Panc1 (cell line): Measurements from ENCODE around the gene LIPT2. TPM values are rescaled to one million over a fixed set of nuclear protein-coding genes. Genes with fewer than 3 reads are reported as not detected.

Experiments
- ATAC-seq: fragments of 200-7000 bp; cut with Tn5 transposase; 2 replicates; pipeline ENCODE4 v1.9.1; 2020; ENCODE audit warnings: mild to moderate bottlenecking, moderate library complexity
- BruUV-seq: library from RNA; stranded (reverse); fragments of 400-500 nt; replicated peaks from 2 replicates; lab custom pipeline; 2021; lab: Mats Ljungman, UMichigan
- CTCF ChIA-PET: fragments of 300-600 bp; sonication (Branson Sonifier 250); formaldehyde crosslinking; loops from one replicate; lab custom pipeline; 2022; ENCODE audit warnings: antibody characterized with exemption; lab: Charles Lee
- POLR2A ChIA-PET: fragments of 300-600 bp; sonication (Branson Sonifier 250); formaldehyde crosslinking; loops from one replicate; lab custom pipeline; 2022; ENCODE audit warnings: antibody characterized with exemption; lab: Charles Lee
- DNase-seq: peaks from one replicate; pipeline ENCODE4 v3.0.0-alpha.2; 2010; ENCODE audit warnings: low read depth, low spot score
- H3K27ac ChIP-seq: 2 replicates; pipeline ENCODE4 v1.5.1; 2011; ENCODE audit warnings: mild to moderate bottlenecking, low read length, inconsistent platforms
- H3K27me3 ChIP-seq: fragments of 200-500 bp; sonication (Bioruptor generic); 2 replicates; pipeline ENCODE4 v1.6.0; 2014; ENCODE audit warnings: low read length, inconsistent platforms; ENCODE audit not compliant: control insufficient read depth, insufficient read depth
- H3K36me3 ChIP-seq: fragments of 200-500 bp; sonication (Bioruptor generic); 2 replicates; pipeline ENCODE4 v1.5.1; 2014; ENCODE audit warnings: inconsistent platforms, mild to moderate bottlenecking, low read length, moderate library complexity; ENCODE audit not compliant: control insufficient read depth, insufficient read depth
- H3K4me1 ChIP-seq: 2 replicates; pipeline ENCODE4 v1.5.1; 2011; ENCODE audit warnings: inconsistent platforms, mild to moderate bottlenecking, low read length, moderate library complexity; ENCODE audit not compliant: control insufficient read depth, insufficient read depth
- H3K4me3 ChIP-seq, 2 experiments: 2 replicates each; pipeline ENCODE4 v1.5.1; 2011 to 2012; ENCODE audit warnings: low read depth in 2 of 2, low read length in 2 of 2, mild to moderate bottlenecking in 2 of 2, inconsistent platforms in 1 of 2, moderate library complexity in 1 of 2
- H3K9me3 ChIP-seq: fragments of 200-500 bp; sonication (Bioruptor generic); 2 replicates; pipeline ENCODE4 v1.5.1; 2014; ENCODE audit warnings: low read depth, mild to moderate bottlenecking, inconsistent platforms, low read length, moderate library complexity; ENCODE audit not compliant: control insufficient read depth, insufficient read depth
- CTCF ChIP-seq: fragments of 450-650 bp; IDR thresholded peaks from 2 replicates; pipeline ENCODE4 v1.5.1; 2017; ENCODE audit warnings: mild to moderate bottlenecking
- POLR2AphosphoS5 ChIP-seq: IDR thresholded peaks from 2 replicates; pipeline ENCODE4 v1.6.1; 2012; ENCODE audit warnings: mild to moderate bottlenecking, low read depth, low read length, moderate library complexity
- REST ChIP-seq, 2 experiments: IDR thresholded peaks; 2 replicates each; pipeline ENCODE4 v1.6.1; 2011 to 2012; ENCODE audit warnings: low read depth in 2 of 2, control low read depth in 1 of 2, low read length in 1 of 2, mild to moderate bottlenecking in 1 of 2, moderate library complexity in 1 of 2; ENCODE audit not compliant: insufficient read depth in 1 of 2
- SIN3A ChIP-seq: IDR thresholded peaks from 2 replicates; pipeline ENCODE4 v1.6.1; 2012; ENCODE audit warnings: low read depth, mild to moderate bottlenecking, low read length, moderate library complexity, borderline replicate concordance; ENCODE audit not compliant: insufficient read depth
- TCF7L2 ChIP-seq: IDR thresholded peaks from 2 replicates; pipeline ENCODE4 v1.6.1; 2011; ENCODE audit warnings: mild to moderate bottlenecking, low read depth, low read length, inconsistent platforms
- in situ Hi-C: cut with HindIII; loops from 2 replicates; pipeline ENCODE4 v1.10.0; 2016; ENCODE audit warnings: low sequenced_read_pairs, low pct_unique_long_range_greater_than_20kb
- intact Hi-C: fragments of 100-400 bp; cut with micrococcal nuclease; formaldehyde crosslinking; loops from one replicate; pipeline ENCODE4 v1.10.0; 2022; ENCODE audit not compliant: unreplicated experiment
- total RNA-seq: library from RNA; stranded (reverse); gene quantifications from one replicate; pipeline ENCODE4 v1.2.1, GENCODE V29; 2021; ENCODE audit not compliant: unreplicated experiment

Gene LIPT2
- total RNA-seq, 1 experiment from 2014 or later = 6.2 TPM

- ChIA-PET POLR2A (no interaction called here), CTCF (interaction anchor here (0.7 kb wide), 1 partner anchor 26 kb away, joined by 3 read pairs; no protein-coding TSS in a partner anchor)
- no TSS peak for BruUV-seq
- ATAC-seq (no peak), DNase-seq (no peak)
- no peak for TF ChIP-seq SIN3A
- TF ChIP-seq POLR2AphosphoS5 = no peak
- TF ChIP-seq REST (IDR thresholded peaks at IDR 0.05; ENCODE audit: insufficient read depth in 1 of 2, low read depth in 2 of 2, low read length in 1 of 2) = no peak
- no peak for TF ChIP-seq TCF7L2
- no peak for TF ChIP-seq CTCF
- Histone ChIP-seq H3K27me3 (peaks cover 2% of the 10 kb centered on the region), H3K36me3 (no peaks in the 10 kb centered on the region), H3K4me1 (no peaks in the 10 kb centered on the region), H3K4me3 (no peak overlapping the region), H3K9me3 (no peaks in the 10 kb centered on the region), H3K27ac (no peak overlapping the region)
- in situ Hi-C loops (no loop called here), intact Hi-C loops (no loop called here)
These were observed 21.7 kb downstream of the LIPT2 start for GRCh38 chr11:74471668-74472429.

- intact Hi-C loops = no loop called here
- Histone ChIP-seq H3K4me1 (no peaks in the 10 kb centered on the region), H3K27ac (no peak overlapping the region), H3K4me3 (no peak overlapping the region), H3K9me3 (no peaks in the 10 kb centered on the region), H3K27me3 (peaks cover 4% of the 10 kb centered on the region), H3K36me3 (no peaks in the 10 kb centered on the region)
- no peak for TF ChIP-seq REST (IDR thresholded peaks at IDR 0.05; ENCODE audit: insufficient read depth in 1 of 2, low read depth in 2 of 2, low read length in 1 of 2)
- TF ChIP-seq TCF7L2 = no peak
- DNase-seq (no peak), ATAC-seq (no peak)
- ChIA-PET CTCF (interaction anchor here (0.9 to 1.1 kb wide), 2 partner anchors 18 kb away, joined by 4 read pairs; no protein-coding TSS in a partner anchor), POLR2A (no interaction called here)
- no TSS peak for BruUV-seq
- in situ Hi-C loops = no loop called here
These were observed 22.5 kb downstream of the LIPT2 start for GRCh38 chr11:74471037-74471436.
